HepG2 (cell line): ENCODE data around the gene ATRNL1. TPM values are rescaled to one million over a fixed set of nuclear protein-coding genes. Genes with fewer than 3 reads are reported as not detected.

ENCODE experiments used
- ATAC-seq: fragments of 200-7000 bp; cut with Tn5 transposase; 3 replicates; pipeline ENCODE4 v1.9.1; 2020; ENCODE audit warnings: mild to moderate bottlenecking, moderate library complexity
- BruUV-seq: library from RNA; stranded (reverse); fragments of 400-500 nt; replicated peaks from 2 replicates; lab custom pipeline; 2021; lab: Mats Ljungman, UMichigan
- CTCF ChIA-PET: fragments of 300-600 bp; formaldehyde crosslinking; extraction: SDS; loops from one replicate; lab custom pipeline; 2021; ENCODE audit warnings: low total read pairs, inconsistent platforms, low intra/inter-chr PET ratio; lab: Yijun Ruan, JAX
- POLR2A ChIA-PET: fragments of 350-600 bp; sonication (Branson Sonifier 250); formaldehyde crosslinking; loops from one replicate; lab custom pipeline; 2020; ENCODE audit warnings: antibody characterized with exemption, inconsistent platforms; lab: Yijun Ruan, JAX
- DNase-seq: peaks from one replicate; pipeline ENCODE4 v3.0.0-alpha.2; 2015; ENCODE audit warnings: low spot score
- FAIRE-seq: peaks from 3 replicates; lab custom pipeline; 2011; peaks lifted over from hg19 to GRCh38; lab: Jason Lieb, UNC
- H2AFZ ChIP-seq: one replicate; pipeline ENCODE4 v1.6.1; 2011; ENCODE audit warnings: low read length, inconsistent platforms
- H3K27ac ChIP-seq: fragments of 300-600 bp; 3 replicates; pipeline ENCODE4 v1.8.0; 2011; ENCODE audit warnings: mixed run types, mild to moderate bottlenecking, mixed read lengths, low read length, inconsistent platforms; ENCODE audit not compliant: insufficient read depth; ENCODE audit errors: extremely low read length
- H3K27me3 ChIP-seq, 2 experiments: fragments of 200-600 bp in 1 of 2; 2 replicates in 1 of 2; 3 replicates in 1 of 2; pipeline versions ENCODE4 v1.6.0 to v1.8.0; 2011; ENCODE audit warnings: low read length in 2 of 2, mild to moderate bottlenecking in 2 of 2, moderate library complexity in 2 of 2, inconsistent platforms in 1 of 2; ENCODE audit not compliant: insufficient read depth in 2 of 2, control insufficient read depth in 1 of 2
- H3K36me3 ChIP-seq, 2 experiments: fragments of 200-600 bp in 1 of 2; replicated peaks in 1 of 2; 2 replicates in 1 of 2; 3 replicates in 1 of 2; pipeline versions ENCODE4 v1.5.1 to v1.8.0; 2011; ENCODE audit warnings: low read length in 2 of 2, inconsistent platforms in 1 of 2; ENCODE audit not compliant: insufficient read depth in 2 of 2, control insufficient read depth in 1 of 2
- H3K4me1 ChIP-seq: 2 replicates; pipeline ENCODE4 v1.5.1; 2012; ENCODE audit warnings: low read length, inconsistent platforms; ENCODE audit not compliant: insufficient read depth
- H3K4me2 ChIP-seq: 2 replicates; pipeline ENCODE4 v1.6.0; 2011; ENCODE audit warnings: low read depth, low read length, inconsistent platforms
- H3K4me3 ChIP-seq, 3 experiments: fragments of 200-600 bp in 1 of 3; sonication (generic), shearing (Covaris generic) in 1 of 3; replicated peaks in 1 of 3; 2 replicates each; pipeline ENCODE4 v1.5.1; 2011 to 2016; ENCODE audit warnings: low read length in 3 of 3, inconsistent platforms in 2 of 3, low read depth in 2 of 3, mild to moderate bottlenecking in 2 of 3, control low read depth in 1 of 3, mixed read lengths in 1 of 3; ENCODE audit not compliant: insufficient read depth in 1 of 3
- H3K79me2 ChIP-seq: one replicate; pipeline ENCODE4 v1.6.1; 2011; ENCODE audit warnings: low read length, inconsistent platforms; ENCODE audit not compliant: insufficient read depth
- H3K9ac ChIP-seq: 2 replicates; pipeline ENCODE4 v1.6.0; 2011; ENCODE audit warnings: mild to moderate bottlenecking, low read depth, low read length, inconsistent platforms; ENCODE audit not compliant: insufficient read depth
- H3K9me3 ChIP-seq: 2 replicates; pipeline ENCODE4 v1.5.1; 2012; ENCODE audit warnings: mild to moderate bottlenecking, low read length
- H4K20me1 ChIP-seq: 2 replicates; pipeline ENCODE4 v1.6.0; 2011; ENCODE audit warnings: inconsistent platforms, mild to moderate bottlenecking, low read length, moderate library complexity; ENCODE audit not compliant: insufficient read depth
- ATF5 ChIP-seq: sonication (generic); formaldehyde crosslinking; IDR thresholded peaks from 2 replicates; pipeline ENCODE4 v1.4.0; 2020; ENCODE audit warnings: mild to moderate bottlenecking, low read depth, missing genetic modification reagents
- HOXA9 ChIP-seq: sonication (generic); formaldehyde crosslinking; IDR thresholded peaks from 2 replicates; pipeline ENCODE4 v1.8.1; 2022; ENCODE audit warnings: missing genetic modification reagents, mild to moderate bottlenecking, moderate library complexity, borderline replicate concordance
- PBX3 ChIP-seq: sonication (generic); formaldehyde crosslinking; IDR thresholded peaks from 2 replicates; pipeline ENCODE4 v1.8.1; 2023; ENCODE audit warnings: missing genetic modification reagents, inconsistent platforms, borderline replicate concordance
- TCF7L2 ChIP-seq: IDR thresholded peaks from 2 replicates; pipeline ENCODE4 v1.6.1; 2011; ENCODE audit warnings: mild to moderate bottlenecking, low read depth, low read length, moderate library complexity
- TMF1 ChIP-seq: sonication (generic); formaldehyde crosslinking; IDR thresholded peaks from 2 replicates; pipeline ENCODE4 v1.8.1; 2022; ENCODE audit warnings: low read depth, missing genetic modification reagents
- ZNF207 ChIP-seq: fragments of 450-650 bp; IDR thresholded peaks from 2 replicates; pipeline ENCODE4 v1.6.1; 2016; ENCODE audit warnings: antibody characterized with exemption, borderline replicate concordance
- ZNF329 ChIP-seq: sonication (generic); formaldehyde crosslinking; IDR thresholded peaks from 2 replicates; pipeline ENCODE4 v1.9.0; 2021; ENCODE audit warnings: low read depth, mild to moderate bottlenecking, missing genetic modification reagents
- ZNF577 ChIP-seq: sonication (generic); formaldehyde crosslinking; IDR thresholded peaks from 2 replicates; pipeline ENCODE4 v1.4.0; 2020; ENCODE audit warnings: mild to moderate bottlenecking, low read depth, missing genetic modification reagents, borderline replicate concordance
- ZNF841 ChIP-seq: sonication (generic); formaldehyde crosslinking; IDR thresholded peaks from 2 replicates; pipeline ENCODE4 v1.8.1; 2023; ENCODE audit warnings: missing genetic modification reagents, borderline replicate concordance
- WGBS: methylation state at CpG from one replicate; pipeline ENCODE4 v1.1.6; 2017; ENCODE audit warnings: low lambda C conversion rate; 5-methylcytosine and 5-hydroxymethylcytosine counted together
- in situ Hi-C: cut with HindIII; loops from 2 replicates; pipeline ENCODE4 v1.10.0; 2017; ENCODE audit warnings: low pct_unique_long_range_greater_than_20kb; ENCODE audit not compliant: extremely low pct_ligation_motif_present
- intact Hi-C: fragments of 100-400 bp; cut with micrococcal nuclease; formaldehyde crosslinking; loops from one replicate; pipeline ENCODE4 v1.10.0; 2022; ENCODE audit not compliant: unreplicated experiment
- polyA plus RNA-seq, 8 experiments: library from polyadenylated mRNA; depleted of rRNA in 3 of 8; stranded (reverse) in 7 of 8; unstranded in 1 of 8; fragments of >200 nt; fragmentation: Illumina TruSeq in 4 of 8; extraction: Trizol in 4 of 8; gene quantifications; 2 replicates each; pipeline versions ENCODE4 v1.2.1 to v1.2.3, GENCODE V29; 2011 to 2016; ENCODE audit warnings: low read depth in 4 of 8, missing spikeins in 1 of 8, mixed read lengths in 1 of 8; ENCODE audit not compliant: insufficient read depth in 1 of 8
- total RNA-seq, 5 experiments: library from RNA; depleted of rRNA; stranded (reverse); fragments of >200 nt; fragmentation: Illumina TruSeq; extraction: Trizol; gene quantifications; 2 replicates each; pipeline ENCODE4 v1.2.3, GENCODE V29; 2016; ENCODE audit warnings: low read depth in 1 of 5

ATRNL1 gene
- total and polyA plus RNA-seq, 2 of the 13 experiments (the other 11 are each of a cell fraction or from before 2014, with no cell fraction given): 0.04 TPM; not detected in 1

GRCh38 chr10:115996031-115996430, 902.9 kb downstream of the ATRNL1 start (continued):
- TF ChIP-seq PBX3 (CRISPR knock-in tag) (no peak), ZNF329 (CRISPR knock-in tag) (no peak)

- no peak overlapping the region for H3K9ac ChIP-seq
- ATAC-seq (no peak), DNase-seq (no peak), FAIRE-seq (no peak)
- no peak overlapping the region for H2AFZ ChIP-seq
- ChIA-PET CTCF (no interaction called here), POLR2A (no interaction called here)
- H3K9me3 ChIP-seq: no peaks in the 10 kb centered on the region
- intact Hi-C loops: no loop called here
- no peaks in the 10 kb centered on the region for H3K79me2 ChIP-seq
- BruUV-seq: no TSS peak
- no peaks in the 10 kb centered on the region; a peak in 1 of 5 replicates for H3K27me3 ChIP-seq
- H3K4me1 ChIP-seq: no peaks in the 10 kb centered on the region
- H3K4me2 ChIP-seq: no peak overlapping the region
- in situ Hi-C loops: no loop called here
- H4K20me1 ChIP-seq: no peaks in the 10 kb centered on the region
- TF ChIP-seq TCF7L2 (no peak), ZNF577 (no peak), ATF5 (no peak), HOXA9 (CRISPR knock-in tag) (no peak), ZNF207 (no peak), ZNF841 (CRISPR knock-in tag) (no peak), TMF1 (CRISPR knock-in tag) (no peak)
- no peaks in the 10 kb centered on the region for H3K36me3 ChIP-seq
- H3K4me3 ChIP-seq: no peak overlapping the region
- WGBS: 31% methylated on average over 2 of the region's 2 CpGs
- H3K27ac ChIP-seq: no peak overlapping the region
Observed at GRCh38 chr10:115998301-115998700, 905.1 kb downstream of the ATRNL1 start.

Other genes with a start within 250 kb of the ATRNL1 start
- 38.9 and 47.8 TPM in 2 replicates for gene TRUB1, start 155.2 kb upstream of the ATRNL1 start, total RNA-seq (2016; rRNA removed; fragmentation: Illumina TruSeq; extraction: Trizol)
- gene TRUB1, start 155.2 kb upstream of the ATRNL1 start, polyA plus RNA-seq (2011; rRNA removed): 7.6 and 10.6 TPM in 2 replicates